Endothelial cell (in vitro differentiated cells): ENCODE measurements around the gene NSUN3. TPM values are rescaled to one million over a fixed set of nuclear protein-coding genes. Genes with fewer than 3 reads are reported as not detected.
A peak's percentile ranks its signal among the peaks of the same experiment; 100 is the strongest.

Source experiments
- DNase-seq: peaks from one replicate; pipeline ENCODE4 v3.0.0; 2021; ENCODE audit warnings: low spot score
- H3K27ac Mint-ChIP-seq: one replicate; pipeline ENCODE4 v1.8.0; 2021; ENCODE audit warnings: mixed read lengths, inconsistent platforms; ENCODE audit not compliant: unreplicated experiment
- H3K27me3 Mint-ChIP-seq: one replicate; pipeline ENCODE4 v1.8.0; 2021; ENCODE audit warnings: mild to moderate bottlenecking, moderate library complexity, mixed read lengths, inconsistent platforms; ENCODE audit not compliant: unreplicated experiment
- H3K36me3 Mint-ChIP-seq: one replicate; pipeline ENCODE4 v1.8.0; 2021; ENCODE audit warnings: mild to moderate bottlenecking, low read depth, mixed read lengths, inconsistent platforms; ENCODE audit not compliant: unreplicated experiment
- H3K4me1 Mint-ChIP-seq: one replicate; pipeline ENCODE4 v1.8.0; 2021; ENCODE audit warnings: mild to moderate bottlenecking, mixed read lengths, inconsistent platforms; ENCODE audit not compliant: unreplicated experiment
- H3K4me3 Mint-ChIP-seq: one replicate; pipeline ENCODE4 v1.8.0; 2021; ENCODE audit warnings: mild to moderate bottlenecking, mixed read lengths, inconsistent platforms; ENCODE audit not compliant: unreplicated experiment
- H3K9me3 Mint-ChIP-seq: one replicate; pipeline ENCODE4 v1.8.0; 2021; ENCODE audit warnings: mixed read lengths, inconsistent platforms; ENCODE audit not compliant: unreplicated experiment
- CTCF ChIP-seq: fragments of 200-600 bp; sonication (generic); IDR thresholded peaks from one replicate; pipeline ENCODE4 v1.5.0; 2021; ENCODE audit warnings: antibody characterized with exemption; ENCODE audit not compliant: unreplicated experiment
- total RNA-seq: library from RNA; stranded (reverse); fragmentation: NEBNext Ultra II Directional; extraction: Animal tissue kit (Norgen Biotek cat#: 25700); gene quantifications from one replicate; pipeline ENCODE4 v1.2.1, GENCODE V29; 2021; ENCODE audit not compliant: unreplicated experiment

The NSUN3 gene
- total RNA-seq, 1 donor from 2014 or later, result 11.5 TPM

- peak overlapping the region; percentile 99 for H3K27ac Mint-ChIP-seq
- no peak for TF ChIP-seq CTCF
These were observed 1.5 kb downstream of the NSUN3 start for GRCh38 chr3:94064243-94064860.

GRCh38 chr3:94065122-94065521, 2.3 kb downstream of the NSUN3 start:
- Mint-ChIP-seq H3K4me1 (peaks cover 8% of the 10 kb centered on the region), H3K36me3 (peaks cover 18% of the 10 kb centered on the region), H3K27me3 (peaks cover 10% of the 10 kb centered on the region), H3K27ac (no peak overlapping the region), H3K4me3 (no peak overlapping the region), H3K9me3 (no peaks in the 10 kb centered on the region)
- TF ChIP-seq CTCF, result no peak
- no peak for DNase-seq

More at GRCh38 chr3:94064243-94064860, 1.5 kb downstream of the NSUN3 start:
- peak overlapping the region; percentile 98 for H3K4me3 Mint-ChIP-seq
- peaks cover 18% of the 10 kb centered on the region for H3K36me3 Mint-ChIP-seq
- H3K4me1 Mint-ChIP-seq, result peaks cover 8% of the 10 kb centered on the region
- H3K9me3 Mint-ChIP-seq, result no peaks in the 10 kb centered on the region
- DNase-seq, result no peak
- H3K27me3 Mint-ChIP-seq, result peaks cover 9% of the 10 kb centered on the region

GRCh38 chr3:94065819-94066480, 3.1 kb downstream of the NSUN3 start:
- no peak overlapping the region for H3K4me3 Mint-ChIP-seq
- TF ChIP-seq CTCF, result no peak
- peaks cover 8% of the 10 kb centered on the region for H3K4me1 Mint-ChIP-seq
- no peak for DNase-seq
- no peaks in the 10 kb centered on the region for H3K9me3 Mint-ChIP-seq
- peaks cover 18% of the 10 kb centered on the region for H3K36me3 Mint-ChIP-seq
- peaks cover 10% of the 10 kb centered on the region for H3K27me3 Mint-ChIP-seq
- H3K27ac Mint-ChIP-seq, result no peak overlapping the region

- H3K27ac Mint-ChIP-seq, result no peak overlapping the region
- H3K9me3 Mint-ChIP-seq, result no peaks in the 10 kb centered on the region
- H3K36me3 Mint-ChIP-seq, result peaks cover 18% of the 10 kb centered on the region
- no peak for DNase-seq
- H3K4me1 Mint-ChIP-seq, result peaks cover 8% of the 10 kb centered on the region
- TF ChIP-seq CTCF, result no peak
- H3K4me3 Mint-ChIP-seq, result no peak overlapping the region
- peaks cover 10% of the 10 kb centered on the region for H3K27me3 Mint-ChIP-seq
These were observed 3.9 kb downstream of the NSUN3 start for GRCh38 chr3:94066506-94067500.
